ENCODE results near the gene ZNF408.
"Not testable (repeated sequence)": the region's sequence is repeated elsewhere in the genome, so short reads cannot be mapped to it uniquely, and the experiment has no call there.

The ZNF408 gene

DNA sequence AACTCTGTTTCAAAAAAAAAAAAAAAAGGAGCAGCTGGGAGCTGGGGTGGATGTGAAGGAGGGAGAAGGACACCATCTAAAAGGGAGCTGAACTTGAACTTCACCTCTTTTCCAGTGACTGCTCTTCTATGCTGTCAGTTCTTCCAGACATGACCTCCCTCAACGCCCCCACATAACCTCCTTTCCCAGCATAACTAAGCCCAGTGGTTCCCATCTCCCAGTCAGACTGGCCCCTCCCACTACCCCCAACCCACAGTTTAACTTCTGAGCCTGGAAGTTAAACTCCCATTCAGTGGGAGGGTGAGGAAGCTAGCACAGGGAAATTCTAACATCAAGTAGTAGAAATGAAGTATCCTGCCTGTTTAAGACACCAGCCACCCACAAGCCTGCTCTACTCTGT, 2.2 kb upstream of the ZNF408 start:
- no peak for DNase-seq

DNA sequence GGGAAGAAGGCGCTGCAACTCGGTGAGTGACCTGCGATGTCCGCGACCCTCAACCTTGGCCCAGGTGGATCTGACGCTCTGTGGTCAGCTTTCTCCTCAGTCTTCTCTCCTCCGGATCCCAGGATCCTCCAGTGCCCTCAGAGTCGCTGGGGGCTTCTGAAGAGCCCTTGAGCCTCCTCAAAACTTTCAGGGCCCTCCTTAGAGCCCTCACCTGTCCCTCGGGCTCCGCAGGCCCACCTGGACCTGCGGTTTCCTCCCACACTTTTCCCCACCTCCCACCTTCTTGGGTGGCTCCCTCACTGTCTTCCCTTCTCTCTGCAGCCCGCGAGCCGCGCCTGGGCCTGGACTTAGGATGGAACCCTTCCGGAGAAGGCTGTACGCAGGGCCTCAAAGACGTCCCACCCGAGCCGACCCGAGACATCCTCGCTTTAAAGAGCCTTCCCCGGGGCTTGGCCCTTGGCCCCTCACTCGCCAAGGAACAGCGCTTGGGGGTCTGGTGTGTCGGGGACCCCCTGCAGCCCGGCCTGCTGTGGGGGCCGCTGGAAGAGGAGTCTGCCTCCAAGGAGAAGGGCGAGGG, 335 bp downstream of the ZNF408 start:
- no peak for DNase-seq

DNA sequence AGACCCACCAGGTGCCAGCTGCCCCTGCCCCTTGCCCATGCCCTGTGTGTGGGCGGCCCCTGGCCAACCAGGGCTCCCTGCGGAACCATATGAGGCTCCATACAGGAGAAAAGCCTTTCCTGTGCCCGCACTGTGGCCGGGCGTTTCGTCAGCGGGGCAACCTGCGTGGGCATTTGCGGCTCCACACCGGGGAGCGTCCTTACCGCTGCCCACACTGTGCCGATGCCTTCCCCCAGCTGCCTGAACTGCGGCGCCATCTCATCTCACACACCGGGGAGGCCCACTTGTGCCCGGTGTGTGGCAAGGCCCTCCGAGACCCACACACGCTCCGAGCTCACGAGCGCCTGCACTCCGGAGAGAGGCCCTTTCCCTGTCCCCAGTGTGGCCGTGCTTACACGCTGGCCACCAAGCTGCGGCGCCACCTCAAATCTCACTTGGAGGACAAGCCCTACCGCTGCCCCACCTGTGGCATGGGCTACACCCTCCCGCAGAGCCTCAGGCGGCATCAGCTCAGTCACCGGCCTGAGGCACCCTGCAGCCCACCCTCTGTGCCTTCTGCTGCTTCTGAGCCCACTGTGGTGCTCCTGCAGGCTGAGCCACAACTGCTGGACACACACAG, 4.3 kb downstream of the ZNF408 start:
- DNase-seq, result no peak

DNA sequence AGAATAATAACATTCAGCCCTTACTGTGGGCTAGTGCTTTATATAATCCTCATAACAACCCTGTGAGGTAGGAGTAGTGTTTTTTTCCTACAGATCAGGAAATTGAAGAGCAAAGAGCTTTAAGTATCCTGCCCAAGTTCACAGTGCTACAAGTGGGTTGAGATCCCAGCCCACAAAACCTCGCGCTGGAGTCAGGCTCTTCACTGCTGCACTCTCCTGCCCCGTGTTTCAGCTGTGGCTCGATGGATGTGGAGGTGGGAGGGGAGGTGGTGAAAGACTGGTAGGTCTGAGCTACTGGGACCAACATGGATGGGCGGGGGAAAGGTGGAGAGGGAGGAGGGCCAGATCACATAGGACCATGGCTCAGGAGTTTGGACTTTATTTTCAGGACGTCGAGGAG, 6.1 kb downstream of the ZNF408 start:
- DNase-seq, result no peak

DNA sequence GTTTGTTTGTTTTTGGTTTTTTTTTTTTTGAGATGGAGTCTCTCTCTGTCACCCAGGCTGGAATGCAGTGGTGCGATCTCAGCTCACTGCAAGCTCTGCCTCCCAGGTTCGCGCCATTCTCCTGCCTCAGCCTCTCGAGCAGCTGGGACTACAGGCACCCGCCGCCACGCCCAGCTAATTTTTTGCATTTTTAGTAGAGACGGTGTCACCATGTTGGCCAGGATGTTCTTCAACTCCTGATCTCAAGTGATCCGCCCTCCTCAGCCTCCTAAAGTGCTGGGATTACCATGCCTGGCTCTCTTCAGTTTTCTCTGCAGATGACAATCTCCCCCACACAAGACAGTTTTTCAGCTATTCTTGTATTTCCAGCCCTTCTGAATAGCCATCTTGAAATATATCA, 8.5 kb downstream of the ZNF408 start:
- DNase-seq, result not testable (repeated sequence)

DNA sequence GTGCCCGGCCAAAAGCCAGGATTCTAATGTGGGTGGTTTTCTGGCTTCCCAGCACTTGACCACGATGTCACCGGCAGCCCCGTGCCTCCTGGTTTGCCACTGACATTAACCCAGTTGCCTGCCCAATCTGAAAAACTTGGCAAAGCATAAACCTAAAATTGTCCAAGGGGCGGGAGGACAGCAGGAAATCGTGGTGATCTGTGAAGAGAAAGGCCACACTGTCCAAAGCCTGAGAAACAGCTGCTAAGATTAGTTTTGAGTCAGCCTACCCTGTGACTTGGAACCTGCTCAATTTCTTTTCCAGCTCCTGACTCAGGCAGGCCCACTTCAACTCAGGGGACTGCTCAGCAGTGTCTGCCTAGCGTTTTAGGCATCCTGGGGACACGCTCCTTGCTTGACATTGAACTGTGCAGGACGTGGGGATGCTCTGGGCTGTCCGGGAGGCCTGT, 10.0 kb downstream of the ZNF408 start:
- no peak for DNase-seq

DNA sequence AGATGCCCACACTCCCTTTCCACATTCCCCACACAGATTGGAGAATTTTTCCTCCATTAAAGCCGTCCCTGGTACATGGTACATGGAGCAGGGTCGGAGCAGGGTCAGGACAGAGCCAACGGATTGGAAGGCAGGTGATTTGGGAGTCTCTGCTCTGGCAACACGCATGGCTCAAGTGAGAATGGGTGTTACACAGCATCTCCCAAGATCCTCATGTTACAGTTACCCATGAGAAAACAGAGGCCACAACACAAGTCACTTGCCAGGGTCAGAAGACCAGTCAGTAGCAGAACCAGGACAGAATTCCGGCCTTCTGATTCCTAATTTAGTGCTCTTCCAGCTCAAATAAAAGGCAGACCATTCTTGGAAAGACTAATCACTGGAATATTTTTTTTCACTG, 10.5 kb downstream of the ZNF408 start:
- DNase-seq, result no peak

DNA sequence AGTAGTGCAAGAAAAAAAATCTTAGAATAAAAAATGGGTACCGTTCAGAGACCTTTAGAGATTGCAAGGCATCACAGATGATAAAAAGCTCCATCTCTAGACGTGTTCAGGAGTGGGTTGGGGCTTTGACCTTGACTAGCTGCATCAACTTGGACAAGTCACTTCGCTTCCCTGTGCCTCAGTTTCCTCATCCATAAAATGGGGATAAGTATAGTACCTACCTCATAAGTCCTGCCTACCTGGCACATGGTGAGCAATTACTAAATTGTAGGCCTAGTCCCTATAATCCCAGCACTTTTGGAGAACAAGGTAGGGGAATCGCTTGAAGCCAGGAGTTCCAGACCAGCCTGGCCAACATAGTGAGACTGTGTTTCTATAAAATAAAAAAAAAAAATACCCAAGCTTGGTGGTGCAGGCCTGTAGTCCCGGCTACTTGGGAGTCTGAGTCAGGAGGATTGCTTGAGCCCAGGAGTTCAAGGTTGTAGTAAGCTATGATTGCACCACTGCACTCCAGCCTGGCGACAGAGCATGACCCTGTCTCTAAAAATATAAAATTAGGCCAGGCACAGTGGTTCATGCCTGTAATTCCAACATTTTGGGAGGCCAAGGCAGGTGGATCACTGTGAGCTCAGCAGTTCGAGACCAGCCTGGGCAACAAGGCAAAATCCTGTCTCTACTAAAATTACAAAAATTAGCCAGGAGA, 12.2 kb downstream of the ZNF408 start:
- DNase-seq, result no peak

DNA sequence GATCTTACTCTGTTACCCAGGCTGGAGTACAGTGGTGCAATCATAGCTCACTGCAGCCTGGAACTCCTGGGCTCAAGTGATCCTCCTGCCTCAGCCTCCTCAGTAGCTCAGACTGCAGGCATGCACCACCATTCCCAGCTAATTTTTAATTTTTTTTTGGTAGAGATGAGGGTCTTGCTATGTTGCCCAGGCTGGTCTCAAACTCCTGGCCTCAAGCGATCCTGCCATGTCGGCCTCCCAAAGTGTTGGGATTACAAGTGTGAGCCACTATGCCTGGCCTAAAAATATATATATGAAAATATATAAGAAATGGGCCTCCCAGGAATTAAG, 17.0 kb downstream of the ZNF408 start:
- not testable (repeated sequence) for DNase-seq

DNA sequence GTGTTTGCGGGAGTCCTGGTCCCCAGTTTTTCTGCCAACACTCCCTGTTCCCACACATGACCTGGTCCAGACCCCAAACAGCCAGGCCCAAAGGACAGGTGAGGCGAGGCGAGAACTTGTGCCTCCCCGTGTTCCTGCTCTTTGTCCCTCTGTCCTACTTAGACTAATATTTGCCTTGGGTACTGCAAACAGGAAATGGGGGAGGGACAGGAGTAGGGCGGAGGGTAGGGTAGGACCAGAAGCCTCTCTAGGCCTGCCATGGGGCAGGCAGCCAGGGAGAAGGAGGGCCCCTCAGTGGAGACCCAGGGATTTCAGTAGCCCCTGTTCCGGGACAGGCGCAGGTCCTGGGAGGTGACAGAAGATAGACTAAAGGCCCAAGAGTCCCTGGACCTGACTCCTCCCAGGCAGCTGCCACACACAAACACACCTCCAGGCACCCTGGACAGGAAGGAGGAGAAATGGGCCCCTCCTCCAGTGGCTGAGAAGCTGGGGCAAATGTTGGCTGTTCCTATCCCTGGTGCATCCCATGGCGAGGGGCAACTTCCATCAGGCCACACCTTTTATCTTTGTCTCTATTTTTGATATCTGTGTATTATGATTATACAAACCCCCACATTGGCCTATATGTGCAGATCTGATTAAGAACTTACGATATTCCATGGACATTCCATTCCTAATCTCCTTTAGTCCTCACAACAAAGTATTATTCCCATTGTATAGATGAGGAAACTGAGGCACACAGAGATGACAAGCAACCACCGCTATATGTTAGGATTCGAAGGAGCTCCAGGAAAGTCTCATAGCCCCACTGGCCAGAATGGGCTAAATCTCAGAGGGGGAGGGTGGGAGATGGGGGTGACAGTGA, 17.6 kb downstream of the ZNF408 start:
- DNase-seq, result peak; percentile 7

DNA sequence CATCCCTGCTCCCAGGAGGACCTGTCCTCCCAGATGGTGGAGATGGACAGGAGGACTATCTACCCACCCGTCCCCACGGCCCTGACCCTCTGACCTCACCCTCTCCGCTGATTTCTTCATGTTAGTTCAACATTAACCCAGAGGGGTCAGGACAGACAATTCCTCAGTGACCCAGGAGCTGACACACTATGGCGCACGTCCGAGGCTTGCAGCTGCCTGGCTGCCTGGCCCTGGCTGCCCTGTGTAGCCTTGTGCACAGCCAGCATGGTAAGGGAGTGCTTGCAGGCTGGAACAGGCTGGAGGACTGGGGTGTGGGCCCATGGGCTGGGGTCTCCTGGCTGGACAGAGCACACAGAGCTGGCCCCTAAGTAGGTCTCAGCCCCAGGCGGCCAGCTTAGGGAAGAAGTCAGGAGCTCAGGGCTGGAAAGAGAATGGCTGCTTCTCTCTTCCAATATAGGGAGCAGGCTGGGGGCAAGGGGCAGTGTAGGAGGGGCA, 18.3 kb downstream of the ZNF408 start, which contains the start of gene F2:
Gene F2 (plus strand): TSS at position 166 of the 495 bp plus-strand sequence. CDS start 23 bp downstream, at position 189.
- no peak for DNase-seq

DNA sequence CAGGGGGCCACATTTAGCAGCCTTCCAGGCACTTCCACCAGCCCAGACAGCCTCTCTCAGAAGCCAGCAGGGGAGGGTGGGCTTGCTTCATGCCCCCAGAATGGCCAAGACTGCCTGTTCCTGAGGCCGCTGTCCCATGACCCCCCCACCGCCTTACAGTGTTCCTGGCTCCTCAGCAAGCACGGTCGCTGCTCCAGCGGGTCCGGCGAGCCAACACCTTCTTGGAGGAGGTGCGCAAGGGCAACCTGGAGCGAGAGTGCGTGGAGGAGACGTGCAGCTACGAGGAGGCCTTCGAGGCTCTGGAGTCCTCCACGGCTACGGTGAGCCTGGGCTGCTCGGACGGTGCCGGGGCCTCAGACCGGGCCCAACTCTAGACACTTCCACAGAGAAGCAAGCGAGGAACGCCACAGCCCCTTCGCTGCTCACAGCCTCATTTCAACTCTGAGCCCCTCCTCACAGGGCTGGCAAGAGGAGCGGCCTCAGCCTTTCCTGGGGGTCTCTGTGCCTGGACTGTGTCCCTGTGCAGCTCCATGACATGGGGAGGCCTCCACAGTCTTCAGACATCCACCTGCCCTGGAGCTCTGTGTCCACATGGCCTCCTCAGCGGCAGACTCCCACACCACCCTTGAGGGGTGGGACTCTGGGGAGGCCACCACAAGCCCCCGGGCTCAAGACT, 18.9 kb downstream of the ZNF408 start:
- DNase-seq, result no peak

DNA sequence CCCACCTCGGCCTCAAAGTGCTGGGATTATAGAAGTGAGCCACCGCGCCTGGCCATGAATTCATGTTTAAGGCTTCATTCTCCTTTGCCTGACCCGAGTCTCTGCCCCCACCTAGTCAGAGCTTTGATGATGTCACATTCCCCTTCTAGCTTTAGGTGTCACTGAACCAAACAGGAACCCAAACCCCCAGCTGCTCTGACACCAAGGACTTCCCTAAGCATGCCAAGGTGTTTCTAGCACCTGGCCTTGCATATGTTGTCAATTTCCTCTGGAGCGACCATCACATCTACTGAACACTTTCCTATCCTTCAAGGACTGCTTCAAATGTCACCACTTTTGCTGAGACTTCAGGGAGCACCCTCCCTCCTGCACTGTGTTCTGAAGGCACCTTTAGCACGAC, 20.5 kb downstream of the ZNF408 start:
- DNase-seq, result no peak

DNA sequence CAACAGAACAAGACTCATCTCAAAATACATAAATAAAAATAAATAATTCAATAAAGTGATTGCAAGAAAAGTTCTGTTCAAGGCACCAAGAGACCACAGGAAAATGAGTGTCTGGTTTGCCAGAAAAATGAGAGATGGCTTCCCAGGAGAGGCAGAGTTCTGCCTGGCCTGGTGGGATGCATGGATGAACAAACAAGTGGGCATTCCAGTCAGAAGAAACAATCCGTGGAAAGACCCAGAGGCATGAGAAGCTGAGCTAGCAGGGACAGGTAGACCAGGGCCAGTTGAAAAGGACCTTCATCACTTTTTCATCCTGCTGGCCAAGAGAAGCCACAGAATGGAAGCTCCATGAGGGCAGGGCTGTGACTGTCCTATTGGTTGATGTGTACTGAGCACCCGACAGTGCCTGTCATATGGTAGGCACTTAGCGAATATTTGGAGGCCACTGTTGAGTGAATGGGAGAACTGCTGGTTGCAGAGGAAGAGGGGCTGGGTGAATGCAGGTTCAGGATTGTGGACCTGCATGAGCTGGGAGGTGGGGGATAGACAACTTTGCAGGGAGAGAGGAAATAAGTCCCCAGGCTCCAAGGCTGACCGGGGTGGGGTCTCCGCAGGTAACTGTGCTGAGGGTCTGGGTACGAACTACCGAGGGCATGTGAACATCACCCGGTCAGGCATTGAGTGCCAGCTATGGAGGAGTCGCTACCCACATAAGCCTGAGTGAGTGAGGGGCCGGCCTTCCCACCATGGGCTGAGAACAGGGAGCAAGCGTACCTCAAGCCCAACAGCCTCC, 21.9 kb downstream of the ZNF408 start:
- no peak for DNase-seq

DNA sequence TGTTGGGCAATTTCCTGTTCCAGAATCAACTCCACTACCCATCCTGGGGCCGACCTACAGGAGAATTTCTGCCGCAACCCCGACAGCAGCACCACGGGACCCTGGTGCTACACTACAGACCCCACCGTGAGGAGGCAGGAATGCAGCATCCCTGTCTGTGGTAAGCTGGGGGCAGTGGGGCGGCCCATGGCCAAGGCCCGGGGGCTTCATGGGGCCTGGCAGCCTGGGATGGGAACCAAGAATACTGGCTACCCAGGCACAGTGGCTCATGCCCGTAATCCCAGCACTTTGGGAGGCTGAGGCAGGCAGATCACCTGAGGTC, 22.5 kb downstream of the ZNF408 start:
- DNase-seq, result no peak

DNA sequence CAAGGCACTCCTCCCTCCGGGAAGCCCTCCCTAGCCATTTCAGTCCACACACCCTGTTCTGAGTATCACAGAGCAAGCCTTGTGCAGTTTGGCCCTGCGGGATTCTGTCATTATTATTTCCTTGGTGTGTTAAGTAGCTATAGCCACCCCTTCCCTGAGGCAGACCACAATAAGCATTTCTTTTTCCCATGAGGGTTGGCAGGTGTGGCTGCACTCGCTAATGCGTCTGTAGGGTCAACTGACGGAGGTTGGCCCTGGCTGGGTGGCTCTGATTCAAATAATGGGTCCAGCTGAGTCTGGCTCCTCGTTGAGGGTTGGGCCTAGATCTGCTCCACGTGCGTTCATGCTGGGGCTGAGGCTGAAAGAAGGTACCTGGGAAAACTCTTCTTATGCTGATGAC, 23.3 kb downstream of the ZNF408 start:
- DNase-seq, result no peak

DNA sequence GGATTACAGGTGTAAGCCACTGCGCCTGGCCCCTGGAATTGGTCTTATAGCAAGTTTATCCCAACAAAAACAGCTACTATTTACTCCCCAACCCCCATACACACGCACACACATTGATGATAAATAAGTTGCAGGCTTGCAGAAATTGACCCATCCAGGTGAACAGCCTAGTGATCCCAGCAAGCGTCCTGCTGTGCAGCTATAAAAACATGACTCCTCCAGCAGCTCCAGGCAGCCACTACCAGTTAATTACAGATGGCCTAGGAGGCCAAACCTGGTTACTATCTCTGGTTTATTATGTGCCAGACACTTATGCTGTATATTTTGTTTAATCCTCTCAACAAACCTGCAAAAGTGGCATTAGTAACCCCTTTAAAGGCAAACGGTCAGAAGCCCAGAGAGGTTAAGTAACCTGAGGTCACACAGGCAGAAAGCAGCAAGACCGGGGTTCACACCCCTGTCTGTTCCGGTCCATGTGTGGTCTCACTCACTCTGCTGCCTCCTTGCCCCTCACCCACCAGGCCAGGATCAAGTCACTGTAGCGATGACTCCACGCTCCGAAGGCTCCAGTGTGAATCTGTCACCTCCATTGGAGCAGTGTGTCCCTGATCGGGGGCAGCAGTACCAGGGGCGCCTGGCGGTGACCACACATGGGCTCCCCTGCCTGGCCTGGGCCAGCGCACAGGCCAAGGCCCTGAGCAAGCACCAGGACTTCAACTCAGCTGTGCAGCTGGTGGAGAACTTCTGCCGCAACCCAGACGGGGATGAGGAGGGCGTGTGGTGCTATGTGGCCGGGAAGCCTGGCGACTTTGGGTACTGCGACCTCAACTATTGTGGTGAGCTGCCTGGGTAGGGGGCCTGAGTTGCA, 24.7 kb downstream of the ZNF408 start:
- DNase-seq, result no peak

DNA sequence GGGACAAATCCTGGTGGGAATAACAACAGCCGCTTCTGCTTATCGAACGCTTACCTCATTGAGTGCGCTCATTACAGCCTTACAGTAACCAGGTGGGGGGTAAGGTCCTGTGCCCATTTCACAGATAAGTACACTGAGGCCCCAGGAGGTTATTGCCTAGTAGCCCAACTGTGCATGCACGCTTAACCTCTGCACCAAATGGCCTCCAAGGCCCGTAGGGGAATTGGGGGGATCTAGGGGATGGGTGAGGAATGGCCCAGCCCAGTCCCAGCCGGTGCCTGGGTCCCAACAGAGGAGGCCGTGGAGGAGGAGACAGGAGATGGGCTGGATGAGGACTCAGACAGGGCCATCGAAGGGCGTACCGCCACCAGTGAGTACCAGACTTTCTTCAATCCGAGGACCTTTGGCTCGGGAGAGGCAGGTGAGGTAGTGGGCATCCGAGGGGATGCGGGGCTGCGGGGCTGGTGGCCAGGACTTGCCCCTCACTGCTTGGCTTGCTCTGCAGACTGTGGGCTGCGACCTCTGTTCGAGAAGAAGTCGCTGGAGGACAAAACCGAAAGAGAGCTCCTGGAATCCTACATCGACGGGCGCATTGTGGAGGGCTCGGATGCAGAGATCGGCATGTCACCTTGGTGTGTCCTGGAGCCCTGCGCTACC, 25.5 kb downstream of the ZNF408 start:
- no peak for DNase-seq

DNA sequence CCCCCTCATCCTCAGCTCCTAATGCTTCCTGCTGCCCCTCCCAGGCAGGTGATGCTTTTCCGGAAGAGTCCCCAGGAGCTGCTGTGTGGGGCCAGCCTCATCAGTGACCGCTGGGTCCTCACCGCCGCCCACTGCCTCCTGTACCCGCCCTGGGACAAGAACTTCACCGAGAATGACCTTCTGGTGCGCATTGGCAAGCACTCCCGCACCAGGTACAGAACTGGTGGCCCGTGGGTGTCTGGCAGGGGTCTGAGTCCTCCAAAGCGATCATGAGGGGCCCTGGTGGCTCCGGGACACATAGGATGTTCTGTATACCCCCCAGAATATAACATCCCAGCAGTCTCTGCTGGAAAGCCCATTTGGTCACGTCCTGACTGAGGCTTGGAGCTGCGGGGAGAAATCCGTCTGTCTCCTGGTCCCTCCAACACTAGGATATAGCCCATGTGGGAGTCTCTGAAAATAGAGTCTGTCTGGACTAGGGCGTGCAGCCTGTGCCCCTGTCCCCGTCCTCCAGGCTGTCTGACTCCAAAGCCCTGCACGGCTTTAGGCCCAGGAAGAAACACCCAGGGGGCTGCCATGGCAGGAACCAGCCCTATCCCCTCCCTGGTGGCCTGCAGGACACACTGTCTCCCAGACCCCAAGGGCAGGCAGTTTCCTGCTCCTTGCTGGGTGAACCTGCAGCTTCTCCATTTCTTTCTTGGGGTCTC, 27.3 kb downstream of the ZNF408 start:
- DNase-seq, result no peak

DNA sequence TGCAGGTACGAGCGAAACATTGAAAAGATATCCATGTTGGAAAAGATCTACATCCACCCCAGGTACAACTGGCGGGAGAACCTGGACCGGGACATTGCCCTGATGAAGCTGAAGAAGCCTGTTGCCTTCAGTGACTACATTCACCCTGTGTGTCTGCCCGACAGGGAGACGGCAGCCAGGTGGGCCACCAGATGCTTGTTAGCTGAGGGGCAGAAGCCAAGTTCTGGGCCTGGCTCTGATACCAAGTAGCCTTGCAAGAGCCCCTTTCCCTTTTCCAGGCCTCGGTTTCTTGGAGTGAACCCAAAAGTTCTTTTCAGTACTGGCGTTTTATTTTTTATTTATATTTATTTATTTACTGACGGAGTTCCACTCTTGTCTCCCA, 27.8 kb downstream of the ZNF408 start:
- no peak for DNase-seq

All from activated effector memory CD4-positive, alpha-beta T cell treated with Interleukin-2 at 50 U/mL for 16 hours (primary cell).